ENCODE data around the gene CLDN20.

The CLDN20 gene

GRCh38 chr6:155314092-155314772 lies 50.4 kb downstream of the CLDN20 start, which contains the start of gene TFB1M:
Gene TFB1M (minus strand): TSS chr6:155314484. CDS start chr6:155314428, 56 bp downstream.
- DNase-seq: peak; percentile 99

DNA sequence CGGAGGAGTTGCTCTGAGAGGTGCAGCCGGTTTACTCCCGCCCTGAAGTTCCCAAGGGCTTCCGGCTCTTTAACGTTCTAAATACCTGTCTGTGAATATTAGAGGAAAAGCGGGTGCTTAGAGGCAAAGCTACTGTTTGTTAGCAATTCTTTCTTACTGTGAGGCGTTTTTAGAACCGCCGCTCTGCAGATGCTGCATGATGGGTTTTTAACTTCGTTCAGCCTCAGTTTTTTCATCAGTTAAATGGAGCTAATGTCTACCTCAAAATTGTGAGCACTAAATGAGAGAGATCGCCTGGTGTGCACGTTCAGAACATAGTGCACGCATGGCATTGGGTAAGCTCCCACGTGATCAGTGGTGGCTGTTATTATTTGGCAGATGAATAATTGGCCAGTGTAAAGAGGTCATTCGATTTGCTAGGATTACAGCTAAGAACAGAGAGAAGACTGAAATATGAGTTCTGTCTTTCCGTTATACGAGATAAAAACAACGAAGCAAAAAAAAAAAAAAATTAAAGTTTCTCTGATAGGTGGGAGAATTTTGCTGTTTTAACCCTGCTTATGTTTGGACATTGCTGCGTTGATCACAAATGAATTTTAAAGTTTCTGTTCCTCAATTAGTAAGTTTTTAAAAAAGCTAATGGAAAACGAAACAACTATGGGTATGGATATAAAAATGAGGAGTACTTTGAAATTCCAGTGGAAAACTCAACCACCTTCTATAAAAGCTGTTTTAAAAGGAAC lies 51.1 kb downstream of the CLDN20 start:
- peak; percentile 96 for DNase-seq

- peak; percentile 59 for DNase-seq
Observed at GRCh38 chr6:155315516-155315871, 51.7 kb downstream of the CLDN20 start.

GRCh38 chr6:155316419-155316818 lies 52.6 kb downstream of the CLDN20 start:
- DNase-seq: no peak

DNA sequence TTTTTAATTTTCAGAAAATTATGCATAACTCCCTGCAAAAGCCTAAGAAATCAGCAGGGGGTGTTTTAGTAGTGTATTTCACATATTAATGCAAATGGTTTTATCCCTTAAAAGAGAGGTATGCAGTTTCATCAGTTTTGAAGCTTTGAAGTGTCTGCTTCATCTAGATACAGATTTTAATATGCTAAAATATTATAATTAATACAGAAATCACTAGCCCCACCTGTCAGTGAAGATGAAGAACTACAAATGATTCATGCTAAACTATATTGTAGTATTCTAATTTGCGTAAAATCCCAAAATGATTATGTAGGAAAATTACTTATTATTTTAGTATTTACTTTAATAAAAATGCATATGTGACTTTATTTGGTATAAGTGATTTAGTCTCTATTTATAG lies 53.4 kb downstream of the CLDN20 start:
- DNase-seq: peak; percentile 36

- DNase-seq: no peak
Observed at GRCh38 chr6:155319902-155320301, 56.1 kb downstream of the CLDN20 start.

GRCh38 chr6:155324172-155324571 lies 60.4 kb downstream of the CLDN20 start:
- no peak for DNase-seq

GRCh38 chr6:155324993-155325392 lies 61.2 kb downstream of the CLDN20 start:
- no peak for DNase-seq

DNA sequence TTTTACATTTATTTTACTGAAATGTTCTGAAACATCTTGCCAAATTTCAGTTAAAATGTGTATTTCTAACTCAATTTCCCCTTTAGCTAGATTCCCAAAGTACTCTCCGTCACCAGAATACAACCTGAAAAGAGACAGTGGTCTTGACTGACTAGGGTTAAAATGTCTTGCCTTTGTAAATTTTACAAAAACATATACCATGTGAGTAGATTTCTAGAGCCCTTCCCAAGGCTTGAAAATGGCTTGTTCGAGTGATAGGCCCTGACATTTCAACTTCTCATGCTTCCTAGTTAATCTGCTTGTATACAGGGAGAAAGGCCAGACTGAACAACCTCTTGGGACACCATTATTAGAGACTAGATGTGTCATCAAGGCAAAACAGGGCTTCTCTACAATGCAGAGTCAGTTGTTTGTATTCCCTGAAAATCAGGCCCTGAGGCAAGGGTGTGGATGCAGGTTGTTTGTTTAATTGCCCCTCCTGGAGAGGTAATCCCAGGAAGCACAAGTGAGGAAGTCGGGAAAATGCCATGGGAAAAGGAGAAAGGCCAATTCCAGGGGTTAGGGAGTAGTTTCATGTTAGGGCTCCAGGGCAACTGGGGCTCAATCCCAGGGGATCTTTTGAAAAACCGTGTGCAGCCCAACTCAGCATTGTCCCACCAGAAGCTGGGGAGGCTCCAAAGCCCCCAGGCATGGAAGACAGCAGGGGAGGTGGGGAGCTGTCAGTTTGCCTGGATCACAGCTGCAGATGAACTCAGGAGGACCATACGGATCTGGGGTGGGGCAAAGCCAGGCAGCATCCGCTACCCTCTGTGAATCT lies 62.1 kb downstream of the CLDN20 start:
- no peak for DNase-seq

Data from hematopoietic multipotent progenitor cell treated with erythropoietin and hydrocortisone succinate and interleukin-3 and kit ligand, for 8 days (in vitro differentiated cells).